ENCODE measurements around the gene CD244. TPM values are rescaled to one million over a fixed set of nuclear protein-coding genes. Genes with fewer than 3 reads are reported as not detected.

CD244 gene
- polyA plus RNA-seq, 1 donor from 2014 or later = not detected

DNA sequence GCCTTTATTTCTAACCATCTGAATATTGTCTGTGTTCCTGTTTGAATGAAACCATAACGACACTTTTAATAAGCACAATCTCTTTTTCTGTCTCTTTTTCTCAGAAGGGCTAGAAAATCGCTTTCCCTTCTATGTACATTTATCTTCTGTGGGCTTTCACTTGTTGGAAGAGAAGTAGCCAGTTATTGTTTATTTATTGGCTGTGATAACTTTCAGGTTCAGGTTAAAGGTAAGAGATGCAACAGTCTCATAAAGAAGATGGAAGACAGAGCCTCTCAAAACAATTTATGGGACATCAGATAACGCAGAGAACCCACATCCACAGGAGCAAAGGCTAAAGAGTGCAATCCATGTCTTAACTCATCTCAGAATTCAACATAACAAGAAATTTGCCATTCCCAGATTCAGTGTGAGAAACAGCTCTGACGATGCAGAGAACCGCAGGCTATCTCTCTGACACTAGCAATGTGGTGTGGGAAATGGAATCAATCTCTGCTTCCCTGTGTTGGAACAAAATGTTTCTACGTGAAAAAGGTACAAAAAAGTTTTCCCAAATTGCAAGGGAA, 4.1 kb upstream of the CD244 start:
- H3K79me2 ChIP-seq (replicated peaks; ENCODE audit: insufficient read depth, low read length) = no peaks in the 10 kb centered on the region
- no peaks in the 10 kb centered on the region for H3K27me3 ChIP-seq (ENCODE audit: insufficient read depth, low read depth, low read length)
- no peak overlapping the region for H3K4me3 ChIP-seq (ENCODE audit: low read length)
- H2AFZ ChIP-seq (ENCODE audit: low read depth, low read length) = no peak overlapping the region
- no peaks in the 10 kb centered on the region for H3K9me2 ChIP-seq (ENCODE audit: insufficient read depth, low read length)
- TF ChIP-seq POLR2AphosphoS5 (IDR thresholded peaks at IDR 0.05) (no peak), RAD21 (conservative IDR thresholded peaks at IDR 0.05) (no peak), EZH2 (IDR thresholded peaks at IDR 0.05; ENCODE audit: borderline replicate concordance, insufficient read depth, low read length, poor library complexity, severe bottlenecking) (no peak), TAF1 (IDR thresholded peaks at IDR 0.05; ENCODE audit: low read depth) (no peak), EP300 (conservative IDR thresholded peaks at IDR 0.05; ENCODE audit: poor library complexity, severe bottlenecking) (no peak), MXI1 (conservative IDR thresholded peaks at IDR 0.05; ENCODE audit: poor library complexity, severe bottlenecking) (no peak), SMC3 (conservative IDR thresholded peaks at IDR 0.05; ENCODE audit: poor library complexity) (no peak)
- TF ChIP-seq, protein P1, sequence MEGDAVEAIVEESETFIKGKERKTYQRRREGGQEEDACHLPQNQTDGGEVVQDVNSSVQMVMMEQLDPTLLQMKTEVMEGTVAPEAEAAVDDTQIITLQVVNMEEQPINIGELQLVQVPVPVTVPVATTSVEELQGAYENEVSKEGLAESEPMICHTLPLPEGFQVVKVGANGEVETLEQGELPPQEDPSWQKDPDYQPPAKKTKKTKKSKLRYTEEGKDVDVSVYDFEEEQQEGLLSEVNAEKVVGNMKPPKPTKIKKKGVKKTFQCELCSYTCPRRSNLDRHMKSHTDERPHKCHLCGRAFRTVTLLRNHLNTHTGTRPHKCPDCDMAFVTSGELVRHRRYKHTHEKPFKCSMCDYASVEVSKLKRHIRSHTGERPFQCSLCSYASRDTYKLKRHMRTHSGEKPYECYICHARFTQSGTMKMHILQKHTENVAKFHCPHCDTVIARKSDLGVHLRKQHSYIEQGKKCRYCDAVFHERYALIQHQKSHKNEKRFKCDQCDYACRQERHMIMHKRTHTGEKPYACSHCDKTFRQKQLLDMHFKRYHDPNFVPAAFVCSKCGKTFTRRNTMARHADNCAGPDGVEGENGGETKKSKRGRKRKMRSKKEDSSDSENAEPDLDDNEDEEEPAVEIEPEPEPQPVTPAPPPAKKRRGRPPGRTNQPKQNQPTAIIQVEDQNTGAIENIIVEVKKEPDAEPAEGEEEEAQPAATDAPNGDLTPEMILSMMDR (IDR thresholded peaks at IDR 0.05; ENCODE audit: poor library complexity, severe bottlenecking) = no peak
- TF ChIP-seq, protein P2, sequence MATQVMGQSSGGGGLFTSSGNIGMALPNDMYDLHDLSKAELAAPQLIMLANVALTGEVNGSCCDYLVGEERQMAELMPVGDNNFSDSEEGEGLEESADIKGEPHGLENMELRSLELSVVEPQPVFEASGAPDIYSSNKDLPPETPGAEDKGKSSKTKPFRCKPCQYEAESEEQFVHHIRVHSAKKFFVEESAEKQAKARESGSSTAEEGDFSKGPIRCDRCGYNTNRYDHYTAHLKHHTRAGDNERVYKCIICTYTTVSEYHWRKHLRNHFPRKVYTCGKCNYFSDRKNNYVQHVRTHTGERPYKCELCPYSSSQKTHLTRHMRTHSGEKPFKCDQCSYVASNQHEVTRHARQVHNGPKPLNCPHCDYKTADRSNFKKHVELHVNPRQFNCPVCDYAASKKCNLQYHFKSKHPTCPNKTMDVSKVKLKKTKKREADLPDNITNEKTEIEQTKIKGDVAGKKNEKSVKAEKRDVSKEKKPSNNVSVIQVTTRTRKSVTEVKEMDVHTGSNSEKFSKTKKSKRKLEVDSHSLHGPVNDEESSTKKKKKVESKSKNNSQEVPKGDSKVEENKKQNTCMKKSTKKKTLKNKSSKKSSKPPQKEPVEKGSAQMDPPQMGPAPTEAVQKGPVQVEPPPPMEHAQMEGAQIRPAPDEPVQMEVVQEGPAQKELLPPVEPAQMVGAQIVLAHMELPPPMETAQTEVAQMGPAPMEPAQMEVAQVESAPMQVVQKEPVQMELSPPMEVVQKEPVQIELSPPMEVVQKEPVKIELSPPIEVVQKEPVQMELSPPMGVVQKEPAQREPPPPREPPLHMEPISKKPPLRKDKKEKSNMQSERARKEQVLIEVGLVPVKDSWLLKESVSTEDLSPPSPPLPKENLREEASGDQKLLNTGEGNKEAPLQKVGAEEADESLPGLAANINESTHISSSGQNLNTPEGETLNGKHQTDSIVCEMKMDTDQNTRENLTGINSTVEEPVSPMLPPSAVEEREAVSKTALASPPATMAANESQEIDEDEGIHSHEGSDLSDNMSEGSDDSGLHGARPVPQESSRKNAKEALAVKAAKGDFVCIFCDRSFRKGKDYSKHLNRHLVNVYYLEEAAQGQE (IDR thresholded peaks at IDR 0.05; ENCODE audit: borderline replicate concordance) = no peak
- H3K36me3 ChIP-seq (ENCODE audit: insufficient read depth, low read length) = no peaks in the 10 kb centered on the region
- no peak overlapping the region for H3K27ac ChIP-seq (ENCODE audit: low read length)
- no peak overlapping the region for H3K4me2 ChIP-seq (ENCODE audit: low read length)
- H3K9me3 ChIP-seq (ENCODE audit: low read length) = no peaks in the 10 kb centered on the region
- H3F3A ChIP-seq (ENCODE audit: insufficient read depth, low read length, poor library complexity, severe bottlenecking) = no peaks in the 10 kb centered on the region
- no peaks in the 10 kb centered on the region for H4K20me1 ChIP-seq (ENCODE audit: insufficient read depth)
- H3K9ac ChIP-seq (ENCODE audit: low read length) = no peak overlapping the region

DNA sequence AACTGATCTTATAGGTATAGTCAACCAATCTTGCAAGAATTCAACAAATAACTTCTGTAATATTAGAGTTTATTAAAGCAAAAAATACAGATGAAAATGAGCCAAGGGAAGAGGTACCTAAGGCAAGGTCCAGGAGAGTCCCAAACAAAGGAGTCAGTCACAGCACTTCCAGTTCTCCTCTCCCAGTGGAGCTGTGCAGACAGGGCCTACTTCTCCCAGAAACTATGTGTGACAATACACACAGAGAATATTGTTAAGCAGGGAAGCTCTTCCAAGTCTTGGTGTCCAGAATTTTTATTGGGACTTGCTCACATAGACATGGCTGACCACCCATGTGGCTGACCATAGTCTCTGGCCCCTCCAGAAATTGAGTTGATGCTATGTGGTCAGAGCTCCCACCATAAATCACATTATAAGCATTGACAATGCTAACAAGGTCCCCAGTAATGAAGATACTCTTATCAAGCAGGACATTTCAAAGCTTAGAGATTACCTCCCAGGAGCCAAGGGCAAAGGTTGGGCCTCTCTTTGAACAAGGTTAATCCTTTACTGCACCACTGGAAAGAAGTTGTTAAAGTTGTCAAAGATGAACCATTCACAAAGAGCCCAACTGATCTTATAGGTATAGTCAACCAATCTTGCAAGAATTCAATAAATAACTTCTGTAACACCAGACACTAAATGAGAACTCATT, 3.5 kb upstream of the CD244 start:
- no peak overlapping the region for H3K27ac ChIP-seq (ENCODE audit: low read length)
- H3F3A ChIP-seq (ENCODE audit: insufficient read depth, low read length, poor library complexity, severe bottlenecking) = no peaks in the 10 kb centered on the region
- no peaks in the 10 kb centered on the region for H3K79me2 ChIP-seq (replicated peaks; ENCODE audit: insufficient read depth, low read length)
- TF ChIP-seq TAF1 (IDR thresholded peaks at IDR 0.05; ENCODE audit: low read depth) = no peak
- TF ChIP-seq EZH2 (IDR thresholded peaks at IDR 0.05; ENCODE audit: borderline replicate concordance, insufficient read depth, low read length, poor library complexity, severe bottlenecking) = no peak
- TF ChIP-seq EP300 (conservative IDR thresholded peaks at IDR 0.05; ENCODE audit: poor library complexity, severe bottlenecking) = no peak
- no peak for TF ChIP-seq POLR2AphosphoS5 (IDR thresholded peaks at IDR 0.05)
- no peak for TF ChIP-seq RAD21 (conservative IDR thresholded peaks at IDR 0.05)
- no peak for TF ChIP-seq MXI1 (conservative IDR thresholded peaks at IDR 0.05; ENCODE audit: poor library complexity, severe bottlenecking)
- TF ChIP-seq, protein P2 (IDR thresholded peaks at IDR 0.05; ENCODE audit: borderline replicate concordance) = no peak
- TF ChIP-seq SMC3 (conservative IDR thresholded peaks at IDR 0.05; ENCODE audit: poor library complexity) = no peak
- TF ChIP-seq, protein P1 (IDR thresholded peaks at IDR 0.05; ENCODE audit: poor library complexity, severe bottlenecking) = no peak
- no peaks in the 10 kb centered on the region for H3K36me3 ChIP-seq (ENCODE audit: insufficient read depth, low read length)
- H3K9ac ChIP-seq (ENCODE audit: low read length) = no peak overlapping the region
- H3K4me3 ChIP-seq (ENCODE audit: low read length) = no peak overlapping the region
- H2AFZ ChIP-seq (ENCODE audit: low read depth, low read length) = no peak overlapping the region
- no peaks in the 10 kb centered on the region for H3K9me3 ChIP-seq (ENCODE audit: low read length)
- H3K9me2 ChIP-seq (ENCODE audit: insufficient read depth, low read length) = no peaks in the 10 kb centered on the region
- no peak overlapping the region for H3K4me2 ChIP-seq (ENCODE audit: low read length)
- H3K27me3 ChIP-seq (ENCODE audit: insufficient read depth, low read depth, low read length) = no peaks in the 10 kb centered on the region
- H4K20me1 ChIP-seq (ENCODE audit: insufficient read depth) = no peaks in the 10 kb centered on the region

Measured in neural cell (in vitro differentiated cells).